H9 (cell line): ENCODE results near the gene ADCY1. TPM values are rescaled to one million over a fixed set of nuclear protein-coding genes. Genes with fewer than 3 reads are reported as not detected.

Source experiments
- DNase-seq: peaks from one replicate; pipeline ENCODE4 v3.0.0-alpha.2; 2017
- H2AFZ ChIP-seq: one replicate; pipeline ENCODE4 v1.6.1; 2013; ENCODE audit warnings: mild to moderate bottlenecking, low read length, control low read depth, moderate library complexity
- H2AK5ac ChIP-seq: 2 replicates; pipeline ENCODE4 v1.6.1; 2013; ENCODE audit warnings: low read length, control low read depth, mixed read lengths; ENCODE audit not compliant: insufficient read length
- H2BK120ac ChIP-seq: one replicate; pipeline ENCODE4 v1.6.1; 2013; ENCODE audit warnings: low read depth, mild to moderate bottlenecking, low read length, control low read depth, inconsistent platforms; ENCODE audit not compliant: poor library complexity, severe bottlenecking
- H2BK12ac ChIP-seq: 2 replicates; pipeline ENCODE4 v1.6.1; 2013; ENCODE audit warnings: low read length, control low read depth, mixed read lengths, low read depth; ENCODE audit not compliant: insufficient read length
- H2BK15ac ChIP-seq: 2 replicates; pipeline ENCODE4 v1.6.1; 2013; ENCODE audit warnings: low read depth, low read length, control low read depth
- H2BK20ac ChIP-seq: one replicate; pipeline ENCODE4 v1.6.1; 2013; ENCODE audit warnings: low read depth, mild to moderate bottlenecking, low read length, control low read depth, inconsistent platforms; ENCODE audit not compliant: poor library complexity, severe bottlenecking
- H2BK5ac ChIP-seq: 2 replicates; pipeline ENCODE4 v1.6.1; 2013; ENCODE audit warnings: low read length, control low read depth, mixed read lengths; ENCODE audit not compliant: insufficient read length
- H3K14ac ChIP-seq: 2 replicates; pipeline ENCODE4 v1.6.1; 2013; ENCODE audit warnings: low read length, control low read depth; ENCODE audit not compliant: insufficient read depth
- H3K18ac ChIP-seq: 2 replicates; pipeline ENCODE4 v1.6.1; 2013; ENCODE audit warnings: low read depth, mild to moderate bottlenecking, mixed read lengths, low read length, control low read depth; ENCODE audit not compliant: insufficient read length
- H3K23ac ChIP-seq: 2 replicates; pipeline ENCODE4 v1.6.1; 2013; ENCODE audit warnings: low read length, control low read depth, mixed read lengths, low read depth; ENCODE audit not compliant: insufficient read length
- H3K23me2 ChIP-seq: 2 replicates; pipeline ENCODE4 v1.6.1; 2013; ENCODE audit warnings: low read depth, mild to moderate bottlenecking, mixed read lengths, low read length, control low read depth; ENCODE audit not compliant: insufficient read length, poor library complexity, severe bottlenecking
- H3K27ac ChIP-seq: 2 replicates; pipeline ENCODE4 v1.5.1; 2013; ENCODE audit warnings: low read length, control low read depth, mixed read lengths, low read depth; ENCODE audit not compliant: insufficient read length
- H3K27me3 ChIP-seq: 2 replicates; pipeline ENCODE4 v1.6.1; 2013; ENCODE audit warnings: low read length, control low read depth, inconsistent platforms; ENCODE audit not compliant: insufficient read depth
- H3K4ac ChIP-seq: 2 replicates; pipeline ENCODE4 v1.6.1; 2013; ENCODE audit warnings: low read depth, mild to moderate bottlenecking, control low read depth, inconsistent platforms, low read length, moderate library complexity
- H3K4me1 ChIP-seq: 2 replicates; pipeline ENCODE4 v1.6.1; 2013; ENCODE audit warnings: low read length, control low read depth, inconsistent platforms; ENCODE audit not compliant: insufficient read depth
- H3K4me2 ChIP-seq: 2 replicates; pipeline ENCODE4 v1.6.1; 2013; ENCODE audit warnings: low read length, control low read depth, mixed read lengths; ENCODE audit not compliant: insufficient read length, insufficient read depth
- H3K56ac ChIP-seq: 2 replicates; pipeline ENCODE4 v1.6.1; 2013; ENCODE audit warnings: low read depth, mild to moderate bottlenecking, mixed read lengths, low read length, control low read depth; ENCODE audit not compliant: insufficient read length
- H3K79me1 ChIP-seq: 2 replicates; pipeline ENCODE4 v1.6.1; 2013; ENCODE audit warnings: low read depth, mild to moderate bottlenecking, moderate library complexity, low read length, control low read depth, inconsistent platforms; ENCODE audit not compliant: insufficient read depth, poor library complexity, severe bottlenecking
- H3K79me2 ChIP-seq: 2 replicates; pipeline ENCODE4 v1.6.1; 2013; ENCODE audit warnings: low read length, control low read depth, inconsistent platforms; ENCODE audit not compliant: insufficient read depth
- H3K9ac ChIP-seq: 2 replicates; pipeline ENCODE4 v1.6.1; 2013; ENCODE audit warnings: low read length, control low read depth, mixed read lengths; ENCODE audit not compliant: insufficient read length; ENCODE audit errors: extremely low read depth
- H3K9me3 ChIP-seq: one replicate; pipeline ENCODE4 v1.6.1; 2013; ENCODE audit warnings: low read depth, low read length, inconsistent platforms; ENCODE audit not compliant: control insufficient read depth
- H3T11ph ChIP-seq: one replicate; pipeline ENCODE4 v1.6.1; 2013; ENCODE audit warnings: mild to moderate bottlenecking, low read length, control low read depth, inconsistent platforms
- H4K20me1 ChIP-seq: one replicate; pipeline ENCODE4 v1.6.1; 2013; ENCODE audit not compliant: control insufficient read depth, insufficient read length, insufficient read depth
- H4K5ac ChIP-seq: 2 replicates; pipeline ENCODE4 v1.6.1; 2013; ENCODE audit warnings: low read depth, mild to moderate bottlenecking, mixed read lengths, low read length, control low read depth; ENCODE audit not compliant: insufficient read length
- H4K8ac ChIP-seq: replicated peaks from 2 replicates; pipeline ENCODE4 v1.6.1; 2013; ENCODE audit warnings: low read length, control low read depth, mixed read lengths, low read depth; ENCODE audit not compliant: insufficient read length
- H4K91ac ChIP-seq: 2 replicates; pipeline ENCODE4 v1.6.1; 2013; ENCODE audit warnings: low read depth, mild to moderate bottlenecking, moderate library complexity, mixed read lengths, low read length, control low read depth; ENCODE audit not compliant: insufficient read length
- H3K27ac Mint-ChIP-seq, 3 experiments: 2 replicates in 2 of 3; 3 replicates in 1 of 3; pipeline ENCODE4 v1.8.0; 2020 to 2021; ENCODE audit warnings: mixed read lengths in 3 of 3, mild to moderate bottlenecking in 1 of 3, moderate library complexity in 1 of 3
- H3K27me3 Mint-ChIP-seq: 2 replicates; pipeline ENCODE4 v1.8.0; 2021; ENCODE audit warnings: low read depth, mild to moderate bottlenecking, moderate library complexity, mixed read lengths
- H3K36me3 Mint-ChIP-seq, 3 experiments: 2 replicates in 2 of 3; 3 replicates in 1 of 3; pipeline ENCODE4 v1.8.0; 2020 to 2021; ENCODE audit warnings: low read depth in 3 of 3, mixed read lengths in 3 of 3; ENCODE audit not compliant: insufficient read depth in 1 of 3
- H3K4me1 Mint-ChIP-seq, 2 experiments: 2 replicates each; pipeline ENCODE4 v1.8.0; 2020; ENCODE audit warnings: mixed read lengths in 2 of 2
- H3K4me3 Mint-ChIP-seq, 2 experiments: 2 replicates in 1 of 2; 3 replicates in 1 of 2; pipeline ENCODE4 v1.8.0; 2020 to 2021; ENCODE audit warnings: mild to moderate bottlenecking in 2 of 2, mixed read lengths in 2 of 2, moderate library complexity in 1 of 2
- H3K9me3 Mint-ChIP-seq, 2 experiments: 2 replicates in 1 of 2; 3 replicates in 1 of 2; pipeline ENCODE4 v1.8.0; 2020; ENCODE audit warnings: mild to moderate bottlenecking in 2 of 2, mixed read lengths in 2 of 2, moderate library complexity in 1 of 2
- WGBS: extraction: QIAGEN DNeasy Blood & Tissue Kit; methylation state at CpG from one replicate; pipeline ENCODE4 v1.1.7; 2013; ENCODE audit warnings: missing lambda C conversion rate, low lambda C conversion rate, mixed read lengths; ENCODE audit not compliant: insufficient read length; ENCODE audit errors: extremely low coverage; 5-methylcytosine and 5-hydroxymethylcytosine counted together
- total RNA-seq: library from RNA; stranded (reverse); gene quantifications from 2 replicates; pipeline ENCODE4 v1.2.1, GENCODE V29; 2021
- TF ChIP-seq, protein P1 (sequence below): fragments of 200-600 bp; sonication (generic); conservative IDR thresholded peaks from 3 replicates; pipeline ENCODE4 v1.8.0; 2021; ENCODE audit warnings: antibody characterized with exemption, mild to moderate bottlenecking

ADCY1 gene
- total RNA-seq, 1 experiment from 2014 or later = 21.6 TPM

DNA sequence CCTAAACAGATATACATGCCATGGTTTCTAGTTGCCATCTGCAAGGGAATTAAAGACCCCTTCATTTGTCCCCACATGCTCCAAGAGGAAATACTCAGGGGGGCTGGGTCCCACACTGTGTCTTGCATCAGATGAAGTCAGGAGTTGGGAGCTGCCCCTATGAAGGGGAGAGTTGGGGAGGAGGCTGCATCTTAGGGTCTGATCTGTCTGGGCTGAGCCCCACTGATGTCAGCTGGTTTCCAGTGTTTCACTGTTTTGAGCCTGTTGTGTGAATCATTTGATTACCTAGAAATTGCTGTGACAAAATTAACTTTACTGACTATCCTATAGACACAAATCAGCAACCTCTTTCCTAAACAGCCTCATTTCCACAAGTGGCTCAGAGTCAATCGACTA lies 4.9 kb upstream of the ADCY1 start:
- no peak overlapping the region for H3K27ac ChIP-seq
- H3K23ac ChIP-seq = no peak overlapping the region
- no peak overlapping the region for H3K9ac ChIP-seq
- H3K79me2 ChIP-seq = no peaks in the 10 kb centered on the region
- no peak overlapping the region for H3K56ac ChIP-seq
- H3K18ac ChIP-seq = no peak overlapping the region
- no peaks in the 10 kb centered on the region for H3K79me1 ChIP-seq
- peaks cover 6% of the 10 kb centered on the region; the same call in 1 of the 2 replicates for H3K4me1 ChIP-seq
- Mint-ChIP-seq H3K4me3 (no peak overlapping the region), H3K36me3 (no peaks in the 10 kb centered on the region; a peak in 2 of 7 replicates), H3K27ac (no peak overlapping the region), H3K9me3 (0 out of 5 replicates have a peak, but pooled peaks cover 0 to 3% of the 10 kb centered on the region in 2 experiments), H3K4me1 (peaks cover 26 to 32% of the 10 kb centered on the region in 2 experiments), H3K27me3 (peaks cover 32% of the 10 kb centered on the region)
- H4K91ac ChIP-seq = no peak overlapping the region
- H2BK120ac ChIP-seq = no peak overlapping the region
- no peak overlapping the region for H4K8ac ChIP-seq
- TF ChIP-seq, protein P1, sequence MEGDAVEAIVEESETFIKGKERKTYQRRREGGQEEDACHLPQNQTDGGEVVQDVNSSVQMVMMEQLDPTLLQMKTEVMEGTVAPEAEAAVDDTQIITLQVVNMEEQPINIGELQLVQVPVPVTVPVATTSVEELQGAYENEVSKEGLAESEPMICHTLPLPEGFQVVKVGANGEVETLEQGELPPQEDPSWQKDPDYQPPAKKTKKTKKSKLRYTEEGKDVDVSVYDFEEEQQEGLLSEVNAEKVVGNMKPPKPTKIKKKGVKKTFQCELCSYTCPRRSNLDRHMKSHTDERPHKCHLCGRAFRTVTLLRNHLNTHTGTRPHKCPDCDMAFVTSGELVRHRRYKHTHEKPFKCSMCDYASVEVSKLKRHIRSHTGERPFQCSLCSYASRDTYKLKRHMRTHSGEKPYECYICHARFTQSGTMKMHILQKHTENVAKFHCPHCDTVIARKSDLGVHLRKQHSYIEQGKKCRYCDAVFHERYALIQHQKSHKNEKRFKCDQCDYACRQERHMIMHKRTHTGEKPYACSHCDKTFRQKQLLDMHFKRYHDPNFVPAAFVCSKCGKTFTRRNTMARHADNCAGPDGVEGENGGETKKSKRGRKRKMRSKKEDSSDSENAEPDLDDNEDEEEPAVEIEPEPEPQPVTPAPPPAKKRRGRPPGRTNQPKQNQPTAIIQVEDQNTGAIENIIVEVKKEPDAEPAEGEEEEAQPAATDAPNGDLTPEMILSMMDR = no peak
- no peak overlapping the region for H2BK12ac ChIP-seq
- no peak overlapping the region for H2BK20ac ChIP-seq
- H3K27me3 ChIP-seq = peaks cover 7% of the 10 kb centered on the region; the same call in 1 of the 2 replicates
- DNase-seq = no peak
- no peak overlapping the region for H3K4me2 ChIP-seq
- H4K5ac ChIP-seq = no peak overlapping the region
- H3K9me3 ChIP-seq = no peaks in the 10 kb centered on the region
- H3T11ph ChIP-seq = no peak overlapping the region
- H3K4ac ChIP-seq = no peak overlapping the region
- H2BK5ac ChIP-seq = no peak overlapping the region
- H3K23me2 ChIP-seq = peaks cover 4% of the 10 kb centered on the region
- H2BK15ac ChIP-seq = no peak overlapping the region
- no peaks in the 10 kb centered on the region for H4K20me1 ChIP-seq
- H2AK5ac ChIP-seq = no peak overlapping the region
- WGBS = no CpG with 5 or more reads among the region's 1 CpG
- H2AFZ ChIP-seq = no peak overlapping the region
- H3K14ac ChIP-seq = no peak overlapping the region
